ENCODE data around the gene SSX2IP.
A peak's percentile ranks its signal among the peaks of the same experiment; 100 is the strongest.

SSX2IP gene

DNA sequence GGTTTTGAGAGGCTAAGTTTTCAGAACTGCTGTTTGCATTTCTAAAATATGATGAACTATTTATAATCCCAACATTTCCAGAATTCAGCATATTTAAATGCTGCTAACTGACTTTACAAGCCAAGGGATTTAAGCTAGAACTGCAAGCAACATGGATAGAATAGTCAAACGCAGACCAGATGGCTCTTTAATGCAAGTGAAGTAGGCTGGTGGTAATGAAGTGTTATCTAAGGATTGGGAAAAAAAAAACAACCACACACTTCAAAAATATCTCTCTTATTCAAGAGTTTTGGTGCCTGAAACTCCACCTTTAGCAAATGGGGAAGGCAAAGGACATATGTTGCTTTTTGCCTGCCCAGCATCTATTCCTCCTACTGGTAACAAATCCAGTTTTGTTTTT is 20.9 kb upstream of the SSX2IP start:
- no peak for DNase-seq (ENCODE audit: low spot score)

DNA sequence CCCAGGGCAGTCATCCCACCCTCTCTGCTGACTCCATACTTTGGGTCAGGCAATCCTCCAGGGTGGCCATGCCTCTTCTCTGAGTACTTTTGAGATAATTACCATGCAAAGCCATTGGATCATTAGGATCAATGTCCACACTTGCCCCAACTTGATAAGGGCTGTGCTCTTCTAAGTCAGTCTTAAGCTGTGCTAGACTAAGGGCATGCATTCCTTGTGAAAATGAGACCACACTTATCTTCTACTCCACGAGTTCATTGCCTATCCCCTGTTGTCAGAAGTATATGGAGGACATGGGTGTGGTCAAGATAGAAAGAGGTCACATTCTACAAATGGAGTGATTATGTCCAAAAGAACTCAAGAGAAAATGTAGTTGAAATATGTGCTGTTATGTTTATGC is 18.9 kb upstream of the SSX2IP start:
- DNase-seq (ENCODE audit: low spot score): no peak

DNA sequence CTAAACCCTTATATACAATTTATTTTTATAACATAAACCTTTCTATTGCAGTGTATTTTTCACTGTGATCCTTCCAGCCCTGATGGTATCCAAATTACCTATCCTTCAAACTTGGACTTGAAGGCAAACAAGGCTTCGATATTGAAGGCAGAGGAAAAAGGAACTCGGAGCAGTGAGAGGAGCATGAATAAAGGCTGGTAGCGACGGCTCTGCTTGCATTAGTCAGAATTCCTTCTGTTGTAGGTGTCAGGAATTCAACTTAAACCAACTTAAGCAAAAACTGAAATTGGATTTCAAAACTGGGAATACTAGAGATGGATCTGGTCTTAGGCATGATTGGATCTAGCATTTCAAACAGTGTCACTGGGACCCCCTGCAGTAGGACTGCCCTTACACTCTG is 17.8 kb upstream of the SSX2IP start:
- no peak for DNase-seq (ENCODE audit: low spot score)

DNA sequence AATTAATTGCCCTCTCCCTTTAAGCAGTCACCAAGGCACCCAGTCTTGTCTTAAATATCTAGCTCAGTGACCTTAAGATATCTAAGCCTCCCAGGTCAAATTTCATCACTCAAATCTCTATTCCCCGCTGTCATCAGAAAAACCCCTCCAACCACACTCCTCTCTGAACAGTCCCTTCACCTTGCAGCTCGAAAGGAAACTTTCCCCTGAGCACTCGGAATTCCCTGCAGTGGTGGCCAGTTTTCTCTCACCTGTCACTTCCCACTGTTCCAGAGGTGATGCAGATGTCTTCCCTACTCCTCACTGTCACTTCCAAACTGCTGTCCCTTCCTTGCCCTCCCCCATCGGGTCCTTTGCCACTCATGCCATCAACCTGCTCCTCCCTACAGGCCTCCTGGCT is 15.3 kb upstream of the SSX2IP start:
- DNase-seq (ENCODE audit: low spot score): no peak

DNA sequence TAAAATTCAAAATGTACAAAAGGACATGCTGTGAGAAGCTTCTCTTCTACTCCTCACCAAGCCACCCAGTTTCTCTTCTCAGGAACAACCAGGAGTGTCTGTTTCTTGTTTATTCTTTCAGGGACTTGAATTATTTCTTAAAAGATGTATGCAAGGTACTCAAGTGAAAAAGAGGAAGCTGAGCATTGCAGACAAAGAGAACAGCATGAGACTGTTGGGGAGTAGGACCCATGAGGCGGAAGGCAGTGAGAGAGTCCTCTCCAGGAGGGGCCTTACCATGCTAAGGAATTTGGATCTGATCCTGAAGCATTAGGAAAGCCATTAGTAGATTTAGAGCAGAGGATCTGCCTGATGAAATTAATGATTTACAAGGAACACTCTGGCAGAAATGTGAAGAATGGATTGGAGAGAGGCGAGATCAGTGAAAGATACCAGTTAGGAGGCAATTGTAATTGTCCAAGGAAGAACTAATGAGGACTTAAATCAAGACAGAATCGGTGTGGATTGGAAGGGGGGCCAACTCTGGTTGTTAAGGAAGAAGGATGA is 14.7 kb upstream of the SSX2IP start:
- DNase-seq (ENCODE audit: low spot score): no peak

DNA sequence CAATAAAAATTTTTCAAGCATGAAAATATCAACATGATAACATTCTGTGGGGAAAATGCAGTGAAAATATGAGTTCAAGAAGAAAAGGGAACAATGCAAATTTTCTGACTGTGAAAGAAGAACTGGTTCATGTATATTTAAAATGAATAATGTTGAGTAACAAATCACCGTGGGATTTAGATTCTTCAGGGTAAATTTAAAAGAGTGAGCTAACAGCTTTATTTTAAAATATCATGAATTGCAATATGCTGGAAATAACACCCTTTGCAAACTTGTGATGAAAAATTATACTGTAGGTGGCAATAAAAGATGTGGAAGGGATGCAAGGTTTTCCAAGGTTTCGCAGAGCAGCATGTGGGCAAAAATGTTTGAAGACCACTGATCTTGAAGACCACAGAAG is 13.2 kb upstream of the SSX2IP start:
- no peak for DNase-seq (ENCODE audit: low spot score)

DNA sequence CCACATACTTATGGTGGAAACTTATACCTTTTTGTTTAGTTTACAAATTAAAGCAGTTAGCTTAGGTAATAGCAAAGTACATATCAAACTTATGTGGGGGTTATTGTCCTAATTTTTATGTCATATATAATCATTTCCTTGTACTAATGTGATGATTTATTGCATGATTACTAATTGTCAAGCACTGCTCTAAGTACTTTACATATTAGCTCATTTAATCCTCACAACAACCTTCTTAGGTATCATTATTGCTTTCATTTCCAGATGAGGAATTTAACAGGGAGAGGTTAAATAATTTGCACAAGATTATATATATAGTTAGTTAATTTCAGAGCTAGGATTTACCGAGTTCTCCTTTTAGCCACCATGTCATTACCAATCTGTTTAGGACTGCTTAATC is 11.9 kb upstream of the SSX2IP start:
- no peak for DNase-seq (ENCODE audit: low spot score)

DNA sequence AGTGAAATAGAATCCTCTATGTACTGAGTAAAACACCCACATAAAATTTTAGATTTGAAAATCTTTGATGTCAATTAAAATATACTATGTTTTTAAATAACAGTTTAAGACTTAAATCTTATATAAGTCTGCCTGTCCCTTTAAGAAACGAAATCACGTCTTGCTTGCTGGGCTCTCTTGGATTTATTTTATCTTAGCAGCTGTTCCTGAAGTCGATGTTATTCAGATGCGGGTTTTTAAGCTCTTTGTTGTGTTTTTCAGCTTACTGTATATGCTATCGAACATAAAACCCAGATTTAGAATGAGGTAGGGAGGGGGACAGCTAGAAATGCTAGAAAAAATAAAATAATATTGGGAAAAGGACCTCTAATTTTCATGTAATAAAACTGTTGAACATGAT is 11.1 kb upstream of the SSX2IP start:
- DNase-seq (ENCODE audit: low spot score): no peak

DNA sequence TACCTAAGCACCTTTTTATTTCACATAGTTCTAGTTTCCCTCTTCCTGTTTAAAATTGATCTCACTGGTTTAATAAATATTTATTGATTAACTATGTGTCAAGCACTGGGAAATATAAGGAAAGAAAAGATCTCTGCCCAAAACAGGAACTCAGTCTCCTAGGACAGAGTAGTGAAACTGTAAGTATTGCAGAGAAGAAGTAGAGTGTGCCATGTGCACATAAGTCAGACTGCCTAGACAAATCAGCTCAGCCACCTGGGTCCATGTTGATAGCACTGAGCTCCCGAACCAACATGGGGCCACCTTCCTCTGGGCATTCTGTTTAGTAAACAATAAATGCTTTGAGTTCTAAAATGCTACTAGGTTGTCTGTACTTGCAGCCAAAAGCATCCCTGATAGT is 9.8 kb upstream of the SSX2IP start:
- DNase-seq (ENCODE audit: low spot score): no peak

DNA sequence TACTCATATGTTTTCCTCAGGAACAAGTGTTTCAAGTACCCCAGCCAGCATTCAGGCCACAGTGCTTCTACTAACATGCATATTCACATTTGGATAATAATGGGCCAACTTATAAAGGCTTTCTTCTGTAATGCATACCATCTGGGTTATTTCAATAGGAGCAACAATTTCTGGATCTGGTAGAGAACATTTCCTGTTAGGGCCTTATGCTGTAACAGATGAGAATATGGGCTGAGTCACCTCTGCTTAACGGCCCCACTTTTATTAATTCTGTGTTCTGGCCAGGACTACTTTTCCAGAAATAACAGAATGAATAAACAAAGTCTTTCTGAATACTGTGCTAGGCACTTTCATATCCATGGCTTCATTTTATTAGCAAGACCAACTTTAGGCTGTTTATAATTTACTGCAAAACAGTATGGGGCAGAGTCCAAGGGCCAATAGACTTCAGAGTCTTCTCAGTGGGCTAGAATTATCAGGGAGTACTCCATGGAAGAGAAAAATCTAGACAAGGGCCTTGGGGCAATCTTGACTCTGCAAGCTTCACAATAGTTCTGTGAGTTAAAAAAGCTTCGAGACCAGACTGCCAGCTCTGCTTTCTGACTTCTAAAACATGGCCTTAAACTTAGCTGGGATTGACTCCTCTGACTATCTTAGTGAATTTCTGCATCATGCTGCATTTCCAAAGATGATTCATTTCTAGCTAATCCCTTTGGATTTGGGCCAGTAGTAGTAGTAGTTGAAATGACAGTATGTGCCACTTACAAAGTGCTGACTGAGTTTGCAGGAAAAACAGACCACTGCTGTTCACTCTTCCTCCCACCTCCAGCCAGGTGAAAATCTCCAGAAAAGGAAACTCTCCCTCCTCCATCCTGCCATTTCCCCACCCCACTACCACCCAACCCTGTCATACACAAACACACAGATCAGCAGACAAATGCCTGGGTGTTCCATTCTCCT is 8.2 kb upstream of the SSX2IP start:
- DNase-seq (ENCODE audit: low spot score): peak; percentile 84

DNA sequence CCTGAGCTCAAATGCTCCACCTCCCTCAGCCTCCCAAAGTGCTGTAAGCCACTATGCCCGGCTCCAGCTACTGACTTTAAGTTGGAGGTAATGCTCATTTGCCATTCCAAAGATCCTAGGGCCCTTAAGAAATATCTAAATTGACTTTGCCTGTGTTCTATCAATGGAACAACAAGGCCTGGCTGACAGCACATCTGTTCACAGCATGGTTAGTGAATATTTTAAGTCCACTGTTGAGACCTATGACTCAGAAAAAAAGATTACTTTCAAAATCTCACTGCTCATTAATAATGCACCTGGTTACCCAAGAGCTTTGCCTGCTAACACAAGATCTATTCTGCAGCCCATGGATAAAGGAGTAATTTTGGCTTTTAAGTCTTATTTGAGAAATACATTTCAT is 3.5 kb upstream of the SSX2IP start:
- no peak for DNase-seq (ENCODE audit: low spot score)

DNA sequence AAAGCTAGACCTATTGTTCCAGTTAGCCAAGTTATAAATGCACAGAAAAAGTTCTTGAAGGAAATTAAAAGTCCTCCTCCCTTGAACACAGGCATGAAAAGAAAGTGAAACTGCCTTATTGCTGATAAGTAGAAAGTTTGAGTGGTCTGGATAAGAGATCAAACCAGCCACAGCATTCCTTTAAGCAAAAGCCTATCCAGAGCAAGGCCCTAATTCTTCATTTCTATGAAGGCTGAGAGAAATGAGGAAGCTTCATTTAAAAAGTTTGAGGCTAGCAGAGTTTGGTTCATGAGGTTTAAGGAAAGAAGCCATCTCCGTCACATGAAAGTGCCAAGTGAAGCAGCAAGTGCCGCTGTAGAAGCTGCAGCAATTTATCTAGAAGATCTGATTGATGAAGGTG is 2.7 kb upstream of the SSX2IP start:
- DNase-seq (ENCODE audit: low spot score): no peak

DNA sequence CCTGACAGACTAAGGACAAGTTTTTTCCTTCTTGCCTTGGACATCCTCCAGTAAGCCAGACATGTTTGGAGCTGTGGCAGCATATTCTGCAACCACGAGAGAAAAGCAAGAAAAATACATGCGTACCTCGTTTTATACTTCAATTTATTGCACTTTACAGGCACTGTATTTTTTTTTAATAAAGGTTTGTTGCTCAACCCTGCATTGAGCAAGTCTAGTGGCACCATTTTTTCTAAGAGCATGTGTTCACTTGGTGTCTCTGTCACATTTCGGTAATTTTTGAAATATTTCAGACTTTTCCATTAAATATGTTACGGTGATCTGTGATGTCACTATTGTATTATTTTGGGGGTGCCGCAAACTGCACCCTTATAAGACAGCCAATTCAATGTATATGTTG is 2.1 kb upstream of the SSX2IP start:
- no peak for DNase-seq (ENCODE audit: low spot score)

DNA sequence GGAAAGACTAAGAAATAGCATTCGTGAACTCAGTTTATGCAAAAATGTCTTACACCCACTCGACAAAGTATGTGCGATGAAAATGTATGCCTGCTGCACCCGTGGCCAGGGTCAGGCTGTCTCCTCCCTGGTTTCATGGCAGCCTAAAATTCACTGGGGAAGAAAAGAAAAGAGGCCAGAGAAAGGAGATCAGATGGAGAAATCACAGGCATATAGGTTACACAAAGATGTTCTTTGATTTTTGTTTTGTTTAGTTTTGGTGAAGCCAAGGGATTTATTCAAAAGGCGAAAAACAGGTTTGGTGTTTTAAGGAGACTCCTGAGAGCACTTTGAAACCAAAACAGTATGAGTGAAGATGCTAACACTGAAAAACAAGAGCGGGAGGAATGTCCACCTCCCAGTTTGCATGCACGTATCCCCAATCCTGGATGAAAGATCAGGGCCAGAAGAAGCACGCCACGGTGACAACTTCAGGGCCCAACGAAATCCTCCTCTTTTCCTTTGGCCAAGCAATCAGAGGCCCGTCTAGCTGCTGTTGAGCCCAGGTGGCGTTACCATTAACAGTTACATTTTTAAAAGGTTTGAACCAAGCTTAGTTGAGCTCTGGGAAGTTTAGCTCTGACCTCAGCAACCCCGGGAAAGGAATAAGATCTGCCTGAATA is 992 bp upstream of the SSX2IP start:
- no peak for DNase-seq (ENCODE audit: low spot score)

DNA sequence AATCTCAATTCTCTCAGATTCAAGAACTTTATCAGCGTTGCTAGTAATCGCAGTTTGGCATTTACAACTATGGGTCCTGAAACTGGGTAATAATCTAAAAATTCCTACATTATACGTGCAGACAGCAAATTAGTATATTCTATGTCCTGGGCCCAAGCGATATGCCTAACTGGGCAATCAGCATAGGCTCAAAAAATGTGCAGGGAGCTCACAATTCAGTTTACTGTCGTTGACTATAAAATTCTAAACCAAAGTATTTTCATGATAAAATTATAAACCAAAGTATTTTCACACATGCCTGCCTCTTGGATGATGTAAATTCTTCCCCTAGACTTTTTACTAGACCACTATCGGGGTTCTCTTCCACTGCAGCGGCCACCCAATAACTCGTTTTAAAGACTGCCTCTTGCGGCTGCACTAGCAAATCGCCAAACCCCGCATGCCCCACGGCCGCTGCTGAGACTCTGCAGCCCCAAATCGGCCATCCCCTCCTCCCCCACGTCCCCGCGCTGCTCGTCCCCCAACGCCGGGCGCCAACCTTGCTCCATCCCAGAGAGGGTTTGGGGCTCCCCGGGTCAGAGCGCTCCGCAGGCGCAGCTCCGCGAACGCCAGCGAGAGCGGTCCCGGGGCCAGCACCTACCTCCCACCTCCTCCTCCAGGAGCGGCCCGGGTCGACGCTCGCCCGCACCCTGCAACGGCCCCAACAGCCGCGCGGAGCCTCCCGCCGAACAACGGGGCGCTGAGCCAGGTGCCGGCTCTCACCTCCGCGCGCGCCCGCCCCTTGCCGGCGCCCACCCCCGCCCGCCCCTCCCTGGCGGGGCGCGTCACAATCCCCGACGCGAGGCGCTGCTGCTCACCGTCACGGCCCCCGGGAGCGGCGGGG is 506 bp downstream of the SSX2IP start:
- peak; percentile 34 for DNase-seq (ENCODE audit: low spot score)

DNA sequence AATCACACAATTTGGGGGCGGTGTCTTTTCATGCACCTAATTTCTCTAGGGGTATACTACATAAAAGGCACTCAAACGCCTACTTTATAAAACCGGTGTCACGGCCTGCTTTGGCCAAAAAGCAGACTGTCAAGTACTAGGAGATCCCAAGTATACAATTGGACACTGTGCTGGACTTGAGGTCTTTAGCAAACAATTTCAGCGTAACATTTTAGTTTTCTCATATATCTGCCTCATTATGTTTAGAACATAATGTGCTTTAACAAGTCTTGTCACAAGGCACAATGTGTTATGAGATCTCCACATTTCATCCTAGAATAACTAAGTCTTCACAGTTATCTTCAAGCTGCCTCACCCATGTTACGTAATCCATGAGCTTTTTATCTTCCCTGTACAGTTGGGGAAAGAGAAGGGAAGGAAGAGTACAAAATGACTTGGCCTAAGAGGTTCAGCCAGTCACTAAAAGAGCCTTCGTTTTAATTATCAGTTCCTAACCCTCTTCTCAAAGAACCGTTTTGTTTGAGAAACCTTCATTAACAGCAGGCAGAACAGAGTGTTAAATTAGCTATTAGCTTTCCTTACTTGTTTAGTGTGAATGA is 1.7 kb downstream of the SSX2IP start:
- DNase-seq (ENCODE audit: low spot score): no peak

DNA sequence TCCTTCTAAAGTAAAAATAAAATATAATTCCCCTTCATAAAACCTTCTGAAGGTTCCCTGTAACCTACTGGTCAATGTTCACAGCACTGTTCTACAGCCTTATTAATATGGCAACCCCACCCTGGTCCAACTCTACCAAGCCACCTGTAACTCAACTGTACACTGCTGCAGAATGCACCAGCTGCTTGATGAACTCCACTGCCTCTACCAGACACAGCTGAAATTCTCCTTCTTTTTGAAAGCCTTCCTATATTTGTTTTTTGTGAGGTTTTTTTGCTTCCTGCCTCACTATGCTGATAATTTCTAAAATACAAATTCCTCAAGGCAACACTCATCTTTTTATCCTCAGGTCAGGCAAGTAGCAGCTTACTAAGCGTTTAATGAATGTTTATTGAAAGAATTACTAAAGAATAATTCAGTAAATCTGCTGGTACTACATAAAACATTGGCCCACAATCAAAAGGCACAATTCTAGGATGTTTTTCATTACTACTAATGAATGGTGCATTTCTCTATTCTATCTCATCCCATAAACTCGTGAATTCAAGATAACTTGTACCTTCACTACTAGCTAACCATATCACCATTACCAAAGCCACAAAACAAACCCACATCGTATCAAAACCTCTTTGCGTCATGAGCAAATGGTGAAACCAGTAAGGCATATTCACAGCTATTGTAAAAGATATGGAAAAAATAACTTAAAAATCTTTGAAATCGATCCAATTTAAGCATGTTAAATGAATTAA is 2.4 kb downstream of the SSX2IP start:
- DNase-seq (ENCODE audit: low spot score): peak; percentile 22

DNA sequence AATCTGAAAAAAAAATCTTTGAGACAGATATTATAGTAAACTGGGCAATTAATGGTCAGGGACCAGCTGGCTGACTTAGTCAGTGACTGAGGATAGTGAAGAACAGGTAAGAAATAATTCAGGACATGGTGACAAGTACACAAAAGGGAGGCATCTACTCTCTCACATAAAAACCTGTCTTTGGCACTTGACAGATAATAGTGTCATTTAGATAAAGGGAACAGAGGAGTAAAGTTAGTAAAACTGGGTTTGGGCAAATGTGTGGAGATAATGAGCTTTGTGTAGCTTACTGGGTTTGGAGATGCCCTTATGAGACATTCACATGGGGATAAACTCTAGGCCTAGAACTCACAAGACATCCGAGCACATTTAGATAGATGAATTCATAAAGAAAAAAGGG is 4.0 kb downstream of the SSX2IP start:
- no peak for DNase-seq (ENCODE audit: low spot score)

DNA sequence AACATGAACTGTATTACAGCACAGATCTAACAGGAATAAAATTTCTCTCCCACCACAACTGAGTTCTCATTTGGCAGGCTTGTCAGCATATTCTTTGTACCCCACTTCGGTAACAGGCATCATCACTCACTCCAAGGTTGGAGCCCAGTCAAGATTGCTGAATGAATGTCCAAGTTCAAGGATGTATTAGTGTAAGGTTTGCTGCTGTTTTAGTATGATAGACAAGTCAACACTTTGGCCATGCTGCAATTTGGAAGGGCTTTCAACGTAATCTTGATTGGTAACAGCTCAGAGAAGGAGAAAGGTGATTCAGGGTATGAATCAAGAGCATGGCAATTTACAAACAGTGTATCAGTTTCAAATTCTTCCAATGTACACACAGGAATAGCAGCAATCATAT is 6.8 kb downstream of the SSX2IP start:
- no peak for DNase-seq (ENCODE audit: low spot score)

DNA sequence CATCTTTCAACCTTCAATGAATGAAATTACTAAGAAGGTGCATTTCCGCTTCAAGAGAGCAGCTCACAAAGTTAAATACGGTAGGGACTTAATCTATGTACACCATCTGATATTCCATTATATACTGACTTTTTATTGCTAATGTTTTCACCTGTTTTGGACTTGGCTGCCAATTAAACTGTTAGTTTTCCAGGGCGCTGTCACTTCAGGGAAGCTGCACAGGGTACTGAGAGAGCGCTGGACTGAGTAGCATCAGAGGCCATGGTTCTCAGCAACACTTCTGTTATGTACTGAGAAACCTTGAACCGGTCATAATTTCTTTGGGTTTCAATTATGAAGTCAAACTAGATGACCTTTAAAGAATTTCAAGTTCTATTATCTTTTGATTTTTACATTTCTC is 8.2 kb downstream of the SSX2IP start:
- DNase-seq (ENCODE audit: low spot score): no peak

DNA sequence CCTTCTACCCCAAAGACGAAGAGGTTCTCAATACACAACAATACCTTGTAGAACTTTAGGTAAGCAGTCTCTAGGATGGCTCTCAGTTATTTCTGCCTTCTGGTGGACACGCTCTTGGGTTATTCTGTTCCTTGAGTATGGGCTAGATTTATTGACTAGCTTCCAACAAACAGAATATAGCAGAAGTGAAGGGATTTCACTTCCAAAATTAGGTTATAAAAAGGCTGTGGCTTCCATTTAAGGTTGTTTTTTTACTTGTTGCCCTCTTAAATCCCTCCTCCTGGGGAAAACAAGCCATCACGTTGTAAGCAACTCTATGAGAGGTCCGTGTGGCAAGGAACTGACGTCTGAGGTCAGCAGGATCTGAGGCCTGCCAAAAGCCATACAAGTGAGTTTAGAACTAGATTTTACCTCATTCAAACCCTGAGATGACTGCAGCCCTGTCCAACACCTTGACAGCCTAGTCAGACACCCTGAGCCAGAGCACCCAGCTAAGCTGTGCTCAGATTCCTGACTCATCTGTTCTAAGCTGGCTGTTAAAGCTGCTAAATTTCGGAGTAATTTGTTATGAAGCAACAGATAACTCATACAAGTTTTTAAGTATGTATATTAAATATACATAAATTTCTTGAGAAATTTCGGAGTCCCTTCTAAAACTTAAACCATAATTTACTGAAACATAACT is 12.7 kb downstream of the SSX2IP start:
- no peak for DNase-seq (ENCODE audit: low spot score)
